DOHH2 (cell line): Measurements from ENCODE around the gene UBE2E1.

Source experiments
- H3F3A ChIP-seq: fragments of 200-600 bp; sonication (generic), shearing (Covaris generic); 2 replicates; pipeline ENCODE4 v1.6.0; 2016; ENCODE audit warnings: antibody characterized with exemption, mild to moderate bottlenecking; ENCODE audit not compliant: control insufficient read depth, insufficient read depth
- H3K27ac ChIP-seq: fragments of 200-600 bp; sonication (generic); 2 replicates; pipeline ENCODE4 v1.5.1; 2014; ENCODE audit warnings: low read depth, mild to moderate bottlenecking, low read length, moderate library complexity
- H3K27me3 ChIP-seq: fragments of 200-600 bp; sonication (generic); 2 replicates; pipeline ENCODE4 v1.6.1; 2014; ENCODE audit warnings: mild to moderate bottlenecking, low read length, mixed read lengths; ENCODE audit not compliant: control insufficient read depth
- H3K36me3 ChIP-seq: fragments of 200-600 bp; sonication (generic); 2 replicates; pipeline ENCODE4 v1.6.1; 2014; ENCODE audit warnings: mild to moderate bottlenecking, low read length, moderate library complexity, mixed read lengths; ENCODE audit not compliant: control insufficient read depth
- H3K4me1 ChIP-seq: fragments of 200-600 bp; sonication (generic); 2 replicates; pipeline ENCODE4 v1.6.1; 2014; ENCODE audit warnings: mild to moderate bottlenecking, low read length, mixed read lengths; ENCODE audit not compliant: control insufficient read depth
- H3K4me2 ChIP-seq: fragments of 200-600 bp; sonication (generic); 2 replicates; pipeline ENCODE4 v1.6.0; 2014; ENCODE audit warnings: mild to moderate bottlenecking, low read length, moderate library complexity
- H3K4me3 ChIP-seq: fragments of 200-600 bp; sonication (generic); 2 replicates; pipeline ENCODE4 v1.5.1; 2014; ENCODE audit warnings: mild to moderate bottlenecking, low read length, mixed read lengths
- H3K79me2 ChIP-seq: fragments of 200-600 bp; sonication (generic); 2 replicates; pipeline ENCODE4 v1.6.1; 2014; ENCODE audit warnings: mild to moderate bottlenecking, low read length, mixed read lengths; ENCODE audit not compliant: control insufficient read depth
- H3K9me2 ChIP-seq: fragments of 200-600 bp; sonication (generic); replicated peaks from 2 replicates; pipeline ENCODE4 v1.6.1; 2014; ENCODE audit warnings: mild to moderate bottlenecking, low read length, mixed read lengths; ENCODE audit not compliant: control insufficient read depth
- H3K9me3 ChIP-seq: fragments of 200-600 bp; sonication (generic); 2 replicates; pipeline ENCODE4 v1.6.1; 2014; ENCODE audit warnings: antibody characterized with exemption, low read length, mixed read lengths; ENCODE audit not compliant: control insufficient read depth, insufficient read depth
- H4K20me1 ChIP-seq: fragments of 200-600 bp; sonication (generic); 2 replicates; pipeline ENCODE4 v1.6.0; 2014; ENCODE audit warnings: low read depth, mild to moderate bottlenecking, antibody characterized with exemption, low read length, moderate library complexity; ENCODE audit not compliant: control insufficient read depth, insufficient read depth
- CTCF ChIP-seq: fragments of 200-600 bp; sonication (generic); IDR thresholded peaks from one replicate; pipeline ENCODE4 v1.5.1; 2014; ENCODE audit warnings: antibody characterized with exemption, mild to moderate bottlenecking, low read depth, low read length; ENCODE audit not compliant: poor library complexity, severe bottlenecking
- EZH2phosphoT487 ChIP-seq: fragments of 200-600 bp; sonication (generic); IDR thresholded peaks from 2 replicates; pipeline ENCODE4 v1.6.1; 2017; ENCODE audit warnings: borderline replicate concordance, mild to moderate bottlenecking, antibody characterized with exemption, low read length, moderate library complexity, mixed read lengths

UBE2E1 gene

GRCh38 chr3:23804441-23805209 is 1.1 kb upstream of the UBE2E1 start:
- H3K27ac ChIP-seq = no peak overlapping the region
- H3K4me2 ChIP-seq = no peak overlapping the region
- H3K36me3 ChIP-seq = peaks cover 18% of the 10 kb centered on the region
- H3F3A ChIP-seq = peaks cover 33% of the 10 kb centered on the region
- TF ChIP-seq EZH2phosphoT487 = no peak
- TF ChIP-seq CTCF = no peak
- H3K27me3 ChIP-seq = peaks cover 10% of the 10 kb centered on the region
- H4K20me1 ChIP-seq = peaks cover 4% of the 10 kb centered on the region
- no peaks in the 10 kb centered on the region for H3K9me2 ChIP-seq
- H3K4me3 ChIP-seq = no peak overlapping the region
- H3K9me3 ChIP-seq = no peaks in the 10 kb centered on the region
- peaks cover 33% of the 10 kb centered on the region for H3K4me1 ChIP-seq
- peaks cover 22% of the 10 kb centered on the region for H3K79me2 ChIP-seq

GRCh38 chr3:23805210-23805632 is 534 bp upstream of the UBE2E1 start:
- Histone ChIP-seq H3K27me3 (peaks cover 10% of the 10 kb centered on the region), H4K20me1 (peaks cover 4% of the 10 kb centered on the region), H3K9me2 (no peaks in the 10 kb centered on the region), H3K4me1 (peaks cover 39% of the 10 kb centered on the region), H3K27ac (no peak overlapping the region), H3K79me2 (peaks cover 28% of the 10 kb centered on the region), H3K36me3 (peaks cover 22% of the 10 kb centered on the region), H3K4me2 (peak overlapping the region; percentile 72), H3F3A (peaks cover 33% of the 10 kb centered on the region), H3K9me3 (no peaks in the 10 kb centered on the region), H3K4me3 (peak overlapping the region; percentile 74)
- TF ChIP-seq CTCF (no peak), EZH2phosphoT487 (no peak)

- Histone ChIP-seq H3F3A (peaks cover 36% of the 10 kb centered on the region), H3K4me3 (peak overlapping the region; percentile 74), H4K20me1 (peaks cover 4% of the 10 kb centered on the region), H3K4me2 (peak overlapping the region; percentile 69), H3K27me3 (peaks cover 10% of the 10 kb centered on the region), H3K27ac (no peak overlapping the region), H3K9me2 (no peaks in the 10 kb centered on the region), H3K79me2 (peaks cover 43% of the 10 kb centered on the region), H3K36me3 (peaks cover 31% of the 10 kb centered on the region), H3K4me1 (peaks cover 52% of the 10 kb centered on the region), H3K9me3 (no peaks in the 10 kb centered on the region)
- no peak for TF ChIP-seq EZH2phosphoT487
- no peak for TF ChIP-seq CTCF
These were observed 1.0 kb downstream of the UBE2E1 start for GRCh38 chr3:23806534-23807423.
